C1 segment of cervical spinal cord (tissue), 14 donors: ENCODE results near the gene MYB.

ENCODE experiments used
- DNase-seq, 14 donors: peaks; one replicate each; lab custom pipeline; 2025; lab: John Stamatoyannopoulos, UW

The MYB gene

GRCh38 chr6:135250751-135251497 lies 69.8 kb downstream of the MYB start:
- DNase-seq = no peak

- DNase-seq = no peak
Observed at GRCh38 chr6:135251498-135252441, 70.7 kb downstream of the MYB start.

- DNase-seq = no peak
Observed at GRCh38 chr6:135254471-135254870, 73.4 kb downstream of the MYB start.

- no peak for DNase-seq
Observed at GRCh38 chr6:135256866-135257265, 75.8 kb downstream of the MYB start.

- no peak for DNase-seq
Observed at GRCh38 chr6:135257631-135258405, 76.7 kb downstream of the MYB start.

- no peak for DNase-seq
Observed at GRCh38 chr6:135258970-135259369, 77.9 kb downstream of the MYB start.

- DNase-seq = no peak
Observed at GRCh38 chr6:135260612-135261011, 79.5 kb downstream of the MYB start.

- DNase-seq = no peak
Observed at GRCh38 chr6:135261872-135262725, 81.0 kb downstream of the MYB start.

- DNase-seq = no peak
Observed at GRCh38 chr6:135265278-135265677, 84.2 kb downstream of the MYB start.

GRCh38 chr6:135266675-135267074 lies 85.6 kb downstream of the MYB start:
- DNase-seq = no peak

GRCh38 chr6:135267085-135267484 lies 86.0 kb downstream of the MYB start:
- no peak for DNase-seq

- no peak for DNase-seq
Observed at GRCh38 chr6:135268263-135268662, 87.2 kb downstream of the MYB start.

GRCh38 chr6:135268740-135269139 lies 87.6 kb downstream of the MYB start:
- DNase-seq = no peak
